ENCODE data around the gene HEMK1.

DNA sequence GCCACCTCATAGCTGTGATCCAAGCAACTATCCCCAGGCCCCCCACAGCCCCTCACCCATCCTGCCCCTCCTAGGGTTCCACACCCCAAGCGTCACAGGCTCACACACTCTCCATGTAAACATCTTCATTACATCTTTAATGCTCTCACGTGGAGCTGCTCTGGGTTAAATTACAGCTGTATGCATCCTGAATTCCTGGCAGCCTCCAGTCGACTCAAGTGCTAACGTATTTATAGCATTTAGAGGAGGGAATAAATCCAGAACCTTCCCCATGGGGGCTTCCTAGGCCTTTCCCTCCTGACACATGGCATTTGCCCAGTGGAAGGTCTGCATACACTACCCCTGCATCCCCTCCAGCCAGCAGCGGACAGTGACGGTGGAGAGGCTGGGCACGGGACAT is 11.4 kb upstream of the HEMK1 start:
- TF ChIP-seq MAFK (IDR thresholded peaks at IDR 0.05; ENCODE audit: partially characterized antibody) (no peak), FOSL2 (IDR thresholded peaks at IDR 0.05) (no peak), FOSL2 (CRISPR knock-in tag; IDR thresholded peaks at IDR 0.05) (no peak), MAX (IDR thresholded peaks at IDR 0.05) (no peak), CTCF (IDR thresholded peaks at IDR 0.05) (no peak), RAD21 (conservative IDR thresholded peaks at IDR 0.05 in 1 of 2, IDR thresholded peaks at IDR 0.05 in 1 of 2) (no peak), POLR2A (IDR thresholded peaks at IDR 0.05; ENCODE audit: low read length) (no peak), HDAC2 (IDR thresholded peaks at IDR 0.05) (no peak)
- TF ChIP-seq, protein P1, sequence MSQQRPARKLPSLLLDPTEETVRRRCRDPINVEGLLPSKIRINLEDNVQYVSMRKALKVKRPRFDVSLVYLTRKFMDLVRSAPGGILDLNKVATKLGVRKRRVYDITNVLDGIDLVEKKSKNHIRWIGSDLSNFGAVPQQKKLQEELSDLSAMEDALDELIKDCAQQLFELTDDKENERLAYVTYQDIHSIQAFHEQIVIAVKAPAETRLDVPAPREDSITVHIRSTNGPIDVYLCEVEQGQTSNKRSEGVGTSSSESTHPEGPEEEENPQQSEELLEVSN (IDR thresholded peaks at IDR 0.05; ENCODE audit: borderline replicate concordance, low read depth): no peak
